OCI-LY3 (cell line): Measurements from ENCODE around the gene EIF4EBP2.

ENCODE experiments used
- CTCF ChIP-seq: fragments of 200-600, 300-600 bp; sonication (generic); IDR thresholded peaks from 2 replicates; pipeline ENCODE4 v1.5.1; 2014; ENCODE audit warnings: antibody characterized with exemption, low read length, low read depth
- EZH2phosphoT487 ChIP-seq: fragments of 200-600 bp; shearing (Covaris generic); IDR thresholded peaks from 2 replicates; pipeline ENCODE4 v1.6.1; 2018; ENCODE audit warnings: antibody characterized with exemption, mixed run types, low read depth

GRCh38 chr10:70432101-70432500, 28.2 kb downstream of the EIF4EBP2 start:
- no peak for TF ChIP-seq CTCF
- TF ChIP-seq EZH2phosphoT487: no peak
